K562 (cell line): Measurements from ENCODE around the gene GCDH. TPM values are rescaled to one million over a fixed set of nuclear protein-coding genes. Genes with fewer than 3 reads are reported as not detected.

ENCODE experiments used
- EWSR1 ChIP-seq: fragments of 450-650 bp; IDR thresholded peaks from 2 replicates; pipeline ENCODE4 v1.6.1; 2018; ENCODE audit warnings: borderline replicate concordance, mild to moderate bottlenecking, low read depth, moderate library complexity; ENCODE audit not compliant: partially characterized antibody
- FOXM1 ChIP-seq, 2 experiments: fragments of 450-650 bp in 1 of 2; sonication (generic) in 1 of 2; formaldehyde crosslinking in 1 of 2; IDR thresholded peaks; 2 replicates each; pipeline versions ENCODE4 v1.6.1 to v1.9.0; 2017 to 2022; ENCODE audit warnings: low read depth in 2 of 2, mild to moderate bottlenecking in 2 of 2, missing genetic modification reagents in 1 of 2, moderate library complexity in 1 of 2
- HCFC1 ChIP-seq: IDR thresholded peaks from 2 replicates; pipeline ENCODE4 v1.6.1; 2012; ENCODE audit warnings: low read depth, low read length, improper control_type of control experiment
- KLF16 ChIP-seq: IDR thresholded peaks from 2 replicates; pipeline ENCODE4 v1.6.1; 2016; ENCODE audit warnings: antibody characterized with exemption
- KLF6 ChIP-seq: fragments of 250-450 bp; sonication (Bioruptor Pico); IDR thresholded peaks from 2 replicates; pipeline ENCODE4 v1.4.0; 2020; ENCODE audit warnings: mild to moderate bottlenecking, moderate library complexity, borderline replicate concordance
- MXI1 ChIP-seq: IDR thresholded peaks from 2 replicates; pipeline ENCODE4 v1.6.1; 2011; ENCODE audit warnings: low read depth, mild to moderate bottlenecking, improper control_type of control experiment, low read length
- POLR2AphosphoS5 ChIP-seq: IDR thresholded peaks from 2 replicates; pipeline ENCODE4 v1.6.1; 2011; ENCODE audit warnings: mild to moderate bottlenecking, low read depth, low read length, moderate library complexity; ENCODE audit not compliant: control insufficient read depth, insufficient read depth
- POLR2G ChIP-seq: fragments of 200-400 bp; formaldehyde crosslinking; IDR thresholded peaks from 2 replicates; pipeline ENCODE4 v1.6.1; 2017; ENCODE audit warnings: low read depth, mild to moderate bottlenecking, antibody characterized with exemption, low read length, moderate library complexity
- SNRNP70 ChIP-seq: fragments of 200-400 bp; formaldehyde crosslinking; optimal IDR thresholded peaks from 2 replicates; pipeline ENCODE3; 2017; ENCODE audit warnings: low read depth, low read length
- TOE1 ChIP-seq, 2 experiments: fragments of 450-650 bp in 1 of 2; sonication (generic) in 1 of 2; formaldehyde crosslinking in 1 of 2; IDR thresholded peaks; 2 replicates each; pipeline versions ENCODE4 v1.7.1 to v1.8.0; 2016 to 2022; ENCODE audit warnings: borderline replicate concordance in 2 of 2, mild to moderate bottlenecking in 2 of 2, antibody characterized with exemption in 1 of 2, inconsistent platforms in 1 of 2, low read depth in 1 of 2, missing genetic modification reagents in 1 of 2, moderate library complexity in 1 of 2
- ZKSCAN1 ChIP-seq: fragments of 150-350 bp; IDR thresholded peaks from 2 replicates; pipeline ENCODE4 v1.6.1; 2016; ENCODE audit warnings: low read depth, low read length
- ZNF274 ChIP-seq: IDR thresholded peaks from 2 replicates; pipeline ENCODE4 v1.6.1; 2011; ENCODE audit warnings: low read depth, mild to moderate bottlenecking, low read length, moderate library complexity, borderline replicate concordance
- polyA plus RNA-seq, 8 experiments: library from polyadenylated mRNA; depleted of rRNA in 4 of 8; stranded (reverse) in 5 of 8; unstranded in 3 of 8; fragments of >200 nt; fragmentation: Nextera tagmentation in 2 of 8; fragmentation: Illumina TruSeq in 1 of 8; extraction: Ambion mirVana in 2 of 8; extraction: Trizol in 1 of 8; gene quantifications; 2 replicates each; pipeline versions ENCODE4 v1.2.1 to v1.2.3, GENCODE V29; 2011 to 2014; ENCODE audit warnings: inconsistent platforms in 1 of 8, missing spikeins in 1 of 8
- total RNA-seq, 7 experiments: library from RNA; depleted of rRNA in 6 of 7; stranded (reverse); fragments of >200 nt in 6 of 7; fragmentation: Illumina TruSeq in 2 of 7; extraction: Trizol in 2 of 7; gene quantifications; 2 replicates each; pipeline versions ENCODE4 v1.2.1 to v1.2.3, GENCODE V29; 2011 to 2021; ENCODE audit warnings: low replicate concordance in 1 of 7
- TF ChIP-seq, protein P1 (sequence below), 2 experiments: fragments of 450-650 bp; formaldehyde crosslinking in 1 of 2; IDR thresholded peaks; 2 replicates each; pipeline versions ENCODE4 v1.4.0 to v1.6.1; 2014 to 2020; ENCODE audit warnings: mild to moderate bottlenecking in 2 of 2, borderline replicate concordance in 1 of 2, low read depth in 1 of 2
- TF ChIP-seq, protein P2 (sequence below): fragments of 250-450 bp; sonication (Bioruptor Pico); IDR thresholded peaks from 2 replicates; pipeline ENCODE4 v1.4.0; 2020
- TF ChIP-seq, protein P3 (sequence below): sonication (generic); formaldehyde crosslinking; IDR thresholded peaks from 2 replicates; pipeline ENCODE4 v1.9.0; 2022; ENCODE audit warnings: mild to moderate bottlenecking, missing genetic modification reagents

GCDH gene
- total and polyA plus RNA-seq, 9 of the 15 experiments (the other 6 are each of a cell fraction or from before 2014, with no cell fraction given) = 2.9 to 50.8 (median 19.1) TPM

DNA sequence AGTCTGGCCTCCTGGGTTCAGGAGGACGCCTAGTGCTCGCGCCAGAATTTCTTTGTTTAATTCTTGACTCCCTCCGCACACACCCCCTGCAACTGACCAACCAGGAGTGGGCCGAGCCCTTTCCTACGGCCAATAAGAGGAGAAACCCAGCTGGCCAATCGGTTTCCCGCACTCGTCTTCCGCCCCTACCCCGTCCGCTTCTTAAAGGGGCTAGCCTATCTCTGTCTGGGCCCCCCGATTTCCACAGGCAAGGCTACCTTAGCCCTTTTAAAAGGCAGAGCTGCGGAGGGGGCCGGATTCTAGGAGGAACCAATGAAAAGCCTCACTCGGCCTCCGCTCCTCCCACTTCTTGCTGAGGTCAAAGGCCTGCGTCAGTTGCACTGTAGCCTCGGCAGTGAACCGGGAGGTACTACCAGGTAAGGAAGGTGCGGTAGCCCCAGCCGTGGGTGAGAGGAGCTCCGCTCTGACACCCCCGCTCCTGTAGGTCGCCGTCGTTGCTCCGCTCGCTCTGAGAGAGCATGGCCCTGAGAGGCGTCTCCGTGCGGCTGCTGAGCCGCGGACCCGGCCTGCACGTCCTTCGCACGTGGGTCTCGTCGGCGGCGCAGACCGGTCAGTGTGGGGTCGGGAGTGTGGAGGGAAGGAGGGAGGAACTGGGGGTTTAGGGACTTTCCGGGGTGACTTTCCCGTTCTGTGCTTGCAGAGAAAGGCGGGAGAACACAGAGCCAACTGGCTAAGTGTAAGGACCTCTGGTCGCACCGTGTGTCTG, at the start of gene GCDH (continued):
- TF ChIP-seq, protein P1, sequence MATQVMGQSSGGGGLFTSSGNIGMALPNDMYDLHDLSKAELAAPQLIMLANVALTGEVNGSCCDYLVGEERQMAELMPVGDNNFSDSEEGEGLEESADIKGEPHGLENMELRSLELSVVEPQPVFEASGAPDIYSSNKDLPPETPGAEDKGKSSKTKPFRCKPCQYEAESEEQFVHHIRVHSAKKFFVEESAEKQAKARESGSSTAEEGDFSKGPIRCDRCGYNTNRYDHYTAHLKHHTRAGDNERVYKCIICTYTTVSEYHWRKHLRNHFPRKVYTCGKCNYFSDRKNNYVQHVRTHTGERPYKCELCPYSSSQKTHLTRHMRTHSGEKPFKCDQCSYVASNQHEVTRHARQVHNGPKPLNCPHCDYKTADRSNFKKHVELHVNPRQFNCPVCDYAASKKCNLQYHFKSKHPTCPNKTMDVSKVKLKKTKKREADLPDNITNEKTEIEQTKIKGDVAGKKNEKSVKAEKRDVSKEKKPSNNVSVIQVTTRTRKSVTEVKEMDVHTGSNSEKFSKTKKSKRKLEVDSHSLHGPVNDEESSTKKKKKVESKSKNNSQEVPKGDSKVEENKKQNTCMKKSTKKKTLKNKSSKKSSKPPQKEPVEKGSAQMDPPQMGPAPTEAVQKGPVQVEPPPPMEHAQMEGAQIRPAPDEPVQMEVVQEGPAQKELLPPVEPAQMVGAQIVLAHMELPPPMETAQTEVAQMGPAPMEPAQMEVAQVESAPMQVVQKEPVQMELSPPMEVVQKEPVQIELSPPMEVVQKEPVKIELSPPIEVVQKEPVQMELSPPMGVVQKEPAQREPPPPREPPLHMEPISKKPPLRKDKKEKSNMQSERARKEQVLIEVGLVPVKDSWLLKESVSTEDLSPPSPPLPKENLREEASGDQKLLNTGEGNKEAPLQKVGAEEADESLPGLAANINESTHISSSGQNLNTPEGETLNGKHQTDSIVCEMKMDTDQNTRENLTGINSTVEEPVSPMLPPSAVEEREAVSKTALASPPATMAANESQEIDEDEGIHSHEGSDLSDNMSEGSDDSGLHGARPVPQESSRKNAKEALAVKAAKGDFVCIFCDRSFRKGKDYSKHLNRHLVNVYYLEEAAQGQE (IDR thresholded peaks at IDR 0.05; ENCODE audit: borderline replicate concordance) = peak; percentile 16
- TF ChIP-seq, protein P1 (CRISPR knock-in tag; IDR thresholded peaks at IDR 0.05; ENCODE audit: low read depth) = no peak
- TF ChIP-seq, protein P2, sequence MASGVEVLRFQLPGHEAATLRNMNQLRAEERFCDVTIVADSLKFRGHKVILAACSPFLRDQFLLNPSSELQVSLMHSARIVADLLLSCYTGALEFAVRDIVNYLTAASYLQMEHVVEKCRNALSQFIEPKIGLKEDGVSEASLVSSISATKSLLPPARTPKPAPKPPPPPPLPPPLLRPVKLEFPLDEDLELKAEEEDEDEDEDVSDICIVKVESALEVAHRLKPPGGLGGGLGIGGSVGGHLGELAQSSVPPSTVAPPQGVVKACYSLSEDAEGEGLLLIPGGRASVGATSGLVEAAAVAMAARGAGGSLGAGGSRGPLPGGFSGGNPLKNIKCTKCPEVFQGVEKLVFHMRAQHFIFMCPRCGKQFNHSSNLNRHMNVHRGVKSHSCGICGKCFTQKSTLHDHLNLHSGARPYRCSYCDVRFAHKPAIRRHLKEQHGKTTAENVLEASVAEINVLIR (CRISPR knock-in tag) = peak; percentile 87
- peak; percentile 61 for TF ChIP-seq MXI1
- no peak for TF ChIP-seq ZKSCAN1
- TF ChIP-seq ZNF274 = no peak
- peak; percentile 79 for TF ChIP-seq POLR2G
- TF ChIP-seq, protein P3, sequence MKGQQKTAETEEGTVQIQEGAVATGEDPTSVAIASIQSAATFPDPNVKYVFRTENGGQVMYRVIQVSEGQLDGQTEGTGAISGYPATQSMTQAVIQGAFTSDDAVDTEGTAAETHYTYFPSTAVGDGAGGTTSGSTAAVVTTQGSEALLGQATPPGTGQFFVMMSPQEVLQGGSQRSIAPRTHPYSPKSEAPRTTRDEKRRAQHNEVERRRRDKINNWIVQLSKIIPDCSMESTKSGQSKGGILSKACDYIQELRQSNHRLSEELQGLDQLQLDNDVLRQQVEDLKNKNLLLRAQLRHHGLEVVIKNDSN (CRISPR knock-in tag) = peak; percentile 29
- TF ChIP-seq SNRNP70 = no peak
- peak; percentile 85 for TF ChIP-seq KLF16
- peak; percentile 99 for TF ChIP-seq FOXM1 (IDR thresholded peaks at IDR 0.05; ENCODE audit: low read depth)
- no peak for TF ChIP-seq FOXM1 (CRISPR knock-in tag; IDR thresholded peaks at IDR 0.05; ENCODE audit: low read depth)
- TF ChIP-seq HCFC1 = peak; percentile 67
- TF ChIP-seq KLF6 (CRISPR knock-in tag) = no peak
- no peak for TF ChIP-seq EWSR1
- peak; percentile 99 for TF ChIP-seq TOE1 (IDR thresholded peaks at IDR 0.05; ENCODE audit: borderline replicate concordance)
- no peak for TF ChIP-seq TOE1 (CRISPR knock-in tag; IDR thresholded peaks at IDR 0.05; ENCODE audit: borderline replicate concordance, low read depth)
- 0 out of 2 replicates have a peak, but pooled peaks have one; percentile 1 for TF ChIP-seq POLR2AphosphoS5
